Adipose tissue (tissue), 3 donors: ENCODE results near the gene DBN1. TPM values are rescaled to one million over a fixed set of nuclear protein-coding genes. Genes with fewer than 3 reads are reported as not detected.

Experiments
- polyA plus RNA-seq, 3 donors: library from polyadenylated mRNA; stranded (reverse); fragments of 200-250 nt; gene quantifications; one replicate each; pipeline ENCODE4 v1.2.3, GENCODE V29; 2013
- donor health status: healthy with polysubstance abuse.
- donor health status: Bipolar disorder and iron deficiency.
- donor health status: healthy.

The DBN1 gene
- polyA plus RNA-seq, 3 donors, result 10.1 to 85.7 (median 45.1) TPM

Other genes starting within 250 kb of the DBN1 start
- 10 to 100 TPM; 33.7 to 70.7 (median 59.7) TPM for gene RAB24, start 169.9 kb downstream of the DBN1 start, polyA plus RNA-seq
- gene PRELID1, start 169.8 kb downstream of the DBN1 start, polyA plus RNA-seq, result 100 to 1,000 TPM in 2 of 3 donors, 10 to 100 TPM in 1; 94.6 to 215 (median 185) TPM
- 10 to 100 TPM in 2 of 3 donors, 1 to 10 TPM in 1; 5.4 to 11.1 (median 10.1) TPM for gene MXD3, start 161.7 kb downstream of the DBN1 start, polyA plus RNA-seq
- 100 to 1,000 TPM; 100 to 227 (median 155) TPM for gene LMAN2, start 122.0 kb downstream of the DBN1 start, polyA plus RNA-seq
- gene RGS14, start 115.7 kb downstream of the DBN1 start, polyA plus RNA-seq, result 10 to 100 TPM; 10.1 to 17.9 (median 15.9) TPM
- not detected for gene SLC34A1, start 89.2 kb downstream of the DBN1 start, polyA plus RNA-seq
- not detected for gene PFN3, start 73.0 kb downstream of the DBN1 start, polyA plus RNA-seq
- 1 to 10 TPM in 1 of 3 donors, under 1 TPM in 1, not detected in 1; 0.42 to 2.0 TPM for gene F12, start 64.1 kb downstream of the DBN1 start, polyA plus RNA-seq
- 10 to 100 TPM; 10.8 to 21.5 (median 16.2) TPM for gene GRK6, start 47.0 kb downstream of the DBN1 start, polyA plus RNA-seq
- 1 to 10 TPM in 2 of 3 donors, under 1 TPM in 1; 0.34 to 2.7 (median 1.9) TPM for gene PRR7, start 26.8 kb downstream of the DBN1 start, polyA plus RNA-seq
- gene PDLIM7, start 24.0 kb upstream of the DBN1 start, polyA plus RNA-seq, result 100 to 1,000 TPM in 1 of 3 donors, 10 to 100 TPM in 2; 10.5 to 105 (median 54.0) TPM
- gene DOK3, start 36.2 kb upstream of the DBN1 start, polyA plus RNA-seq, result 10 to 100 TPM in 2 of 3 donors, 1 to 10 TPM in 1; 5.2 to 17.7 (median 15.1) TPM
- gene DDX41, start 43.3 kb upstream of the DBN1 start, polyA plus RNA-seq, result 10 to 100 TPM; 45.8 to 77.4 (median 77.2) TPM
- gene FAM193B, start 80.9 kb upstream of the DBN1 start, polyA plus RNA-seq, result 100 to 1,000 TPM in 1 of 3 donors, 10 to 100 TPM in 2; 61.5 to 201 (median 72.5) TPM
- gene TMED9, start 118.6 kb upstream of the DBN1 start, polyA plus RNA-seq, result 100 to 1,000 TPM in 2 of 3 donors, 10 to 100 TPM in 1; 67.5 to 185 (median 118) TPM
- gene B4GALT7, start 126.5 kb upstream of the DBN1 start, polyA plus RNA-seq, result 10 to 100 TPM; 21.6 to 45.4 (median 23.8) TPM